ENCODE results near the gene CEP192.

The CEP192 gene

GRCh38 chr18:13028869-13029268 lies 37.7 kb downstream of the CEP192 start:
- no peak overlapping the region for H3K27ac ChIP-seq (ENCODE audit: extremely low read depth, low read depth, low read length)
- POLR2A ChIA-PET = no interaction called here
- no peak overlapping the region for H3K4me3 ChIP-seq (ENCODE audit: low read depth, low read length)
- CTCF ChIA-PET = interaction anchor here (0.6 kb wide), 1 partner anchor 307 kb away, joined by 4 read pairs; no protein-coding TSS in a partner anchor
- no peaks in the 10 kb centered on the region for H3K4me1 ChIP-seq (ENCODE audit: control insufficient read depth, insufficient read depth, low read length)
- H3K9me3 ChIP-seq (ENCODE audit: control insufficient read depth, insufficient read depth, low read depth, low read length) = no peaks in the 10 kb centered on the region
- TF ChIP-seq PRDM4 (tag by site-specific recombination; IDR thresholded peaks at IDR 0.05) (no peak), SALL2 (tag by site-specific recombination; IDR thresholded peaks at IDR 0.05; ENCODE audit: borderline replicate concordance) (no peak), ZNF274 (IDR thresholded peaks at IDR 0.05; ENCODE audit: low read length) (no peak), ZNF274 (tag by site-specific recombination; IDR thresholded peaks at IDR 0.05; ENCODE audit: borderline replicate concordance) (no peak), PBX3 (CRISPR knock-in tag; IDR thresholded peaks at IDR 0.05) (no peak), ZBTB44 (tag by site-specific recombination; IDR thresholded peaks at IDR 0.05) (no peak), ZNF157 (tag by site-specific recombination; IDR thresholded peaks at IDR 0.05) (no peak), ZNF600 (tag by site-specific recombination; IDR thresholded peaks at IDR 0.05) (no peak), CTCF (tag by site-specific recombination; IDR thresholded peaks at IDR 0.05) (no peak), ZNF335 (tag by site-specific recombination; conservative IDR thresholded peaks at IDR 0.05) (no peak), ZNF239 (tag by site-specific recombination; IDR thresholded peaks at IDR 0.05) (no peak), ZBTB8A (tag by site-specific recombination; IDR thresholded peaks at IDR 0.05) (no peak), ZNF776 (tag by site-specific recombination; IDR thresholded peaks at IDR 0.05; ENCODE audit: borderline replicate concordance) (no peak), ZNF518A (tag by site-specific recombination; conservative IDR thresholded peaks at IDR 0.05; ENCODE audit: low read depth) (no peak), IKZF3 (tag by site-specific recombination; IDR thresholded peaks at IDR 0.05) (no peak), ZNF426 (tag by site-specific recombination; IDR thresholded peaks at IDR 0.05) (no peak), ZNF76 (tag by site-specific recombination; IDR thresholded peaks at IDR 0.05; ENCODE audit: borderline replicate concordance, low read depth) (no peak)
- TF ChIP-seq, protein P1, sequence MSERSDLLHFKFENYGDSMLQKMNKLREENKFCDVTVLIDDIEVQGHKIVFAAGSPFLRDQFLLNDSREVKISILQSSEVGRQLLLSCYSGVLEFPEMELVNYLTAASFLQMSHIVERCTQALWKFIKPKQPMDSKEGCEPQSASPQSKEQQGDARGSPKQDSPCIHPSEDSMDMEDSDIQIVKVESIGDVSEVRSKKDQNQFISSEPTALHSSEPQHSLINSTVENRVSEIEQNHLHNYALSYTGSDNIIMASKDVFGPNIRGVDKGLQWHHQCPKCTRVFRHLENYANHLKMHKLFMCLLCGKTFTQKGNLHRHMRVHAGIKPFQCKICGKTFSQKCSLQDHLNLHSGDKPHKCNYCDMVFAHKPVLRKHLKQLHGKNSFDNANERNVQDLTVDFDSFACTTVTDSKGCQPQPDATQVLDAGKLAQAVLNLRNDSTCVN (tag by site-specific recombination; optimal IDR thresholded peaks at IDR 0.05) = no peak
- TF ChIP-seq, protein P2, sequence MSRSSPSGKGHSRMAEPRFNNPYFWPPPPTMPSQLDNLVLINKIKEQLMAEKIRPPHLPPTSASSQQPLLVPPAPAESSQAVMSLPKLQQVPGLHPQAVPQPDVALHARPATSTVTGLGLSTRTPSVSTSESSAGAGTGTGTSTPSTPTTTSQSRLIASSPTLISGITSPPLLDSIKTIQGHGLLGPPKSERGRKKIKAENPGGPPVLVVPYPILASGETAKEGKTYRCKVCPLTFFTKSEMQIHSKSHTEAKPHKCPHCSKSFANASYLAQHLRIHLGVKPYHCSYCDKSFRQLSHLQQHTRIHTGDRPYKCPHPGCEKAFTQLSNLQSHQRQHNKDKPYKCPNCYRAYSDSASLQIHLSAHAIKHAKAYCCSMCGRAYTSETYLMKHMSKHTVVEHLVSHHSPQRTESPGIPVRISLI (tag by site-specific recombination; IDR thresholded peaks at IDR 0.05) = no peak
- peaks cover 25 to 60% of the 10 kb centered on the region in 2 experiments for H3K36me3 ChIP-seq (ENCODE audit: control insufficient read depth in 2 of 2, insufficient read depth in 1 of 2, low read length in 2 of 2)
